Measurements from ENCODE around the gene CD44.
A peak's percentile ranks its signal among the peaks of the same experiment; 100 is the strongest.

The CD44 gene

GRCh38 chr11:35248558-35249323 lies 109.8 kb downstream of the CD44 start:
- 70% methylated on average over 2 of the region's 4 CpGs for WGBS (ENCODE audit: insufficient coverage)
- H3K9me3 ChIP-seq (ENCODE audit: control extremely low read depth in 1 of 5, control insufficient read depth in 4 of 5, insufficient read depth in 2 of 5, low read depth in 1 of 5, low read length in 4 of 5), result peaks cover 0 to 5% (median 3%) of the 10 kb centered on the region in 5 experiments
- no peaks in the 10 kb centered on the region for H3K4me1 ChIP-seq (ENCODE audit: control extremely low read depth in 1 of 4, control insufficient read depth in 4 of 4, insufficient read depth in 4 of 4, low read length in 3 of 4)
- no peak for DNase-seq
- H3K4me3 ChIP-seq (ENCODE audit: control insufficient read depth in 1 of 7, extremely low read depth in 1 of 7, insufficient read depth in 4 of 7, low read depth in 2 of 7, low read length in 6 of 7), result no peak overlapping the region
- ChIA-PET CTCF (no interaction called here), POLR2A (no interaction called here)
- H3K27ac ChIP-seq (ENCODE audit: insufficient read depth in 1 of 2, low read depth in 1 of 2, low read length in 2 of 2, poor library complexity in 1 of 2, severe bottlenecking in 2 of 2), result no peak overlapping the region
- H3K36me3 ChIP-seq (ENCODE audit: control insufficient read depth in 4 of 4, insufficient read depth in 4 of 4, low read length in 3 of 4), result no peaks in the 10 kb centered on the region
- H3K27me3 ChIP-seq (replicated peaks in 2 of 5; ENCODE audit: control insufficient read depth in 4 of 5, insufficient read depth in 5 of 5, low read length in 4 of 5), result no peaks in the 10 kb centered on the region

- 100% methylated on average over 1 of the region's 4 CpGs for WGBS (ENCODE audit: insufficient coverage)
- Histone ChIP-seq H3K4me3 (ENCODE audit: control insufficient read depth in 1 of 7, extremely low read depth in 1 of 7, insufficient read depth in 4 of 7, low read depth in 2 of 7, low read length in 6 of 7) (no peak overlapping the region), H3K9me3 (ENCODE audit: control extremely low read depth in 1 of 5, control insufficient read depth in 4 of 5, insufficient read depth in 2 of 5, low read depth in 1 of 5, low read length in 4 of 5) (peaks cover 0 to 5% (median 3%) of the 10 kb centered on the region in 5 experiments), H3K4me1 (ENCODE audit: control extremely low read depth in 1 of 4, control insufficient read depth in 4 of 4, insufficient read depth in 4 of 4, low read length in 3 of 4) (no peaks in the 10 kb centered on the region), H3K36me3 (ENCODE audit: control insufficient read depth in 4 of 4, insufficient read depth in 4 of 4, low read length in 3 of 4) (no peaks in the 10 kb centered on the region), H3K27me3 (replicated peaks in 2 of 5; ENCODE audit: control insufficient read depth in 4 of 5, insufficient read depth in 5 of 5, low read length in 4 of 5) (no peaks in the 10 kb centered on the region), H3K27ac (ENCODE audit: insufficient read depth in 1 of 2, low read depth in 1 of 2, low read length in 2 of 2, poor library complexity in 1 of 2, severe bottlenecking in 2 of 2) (no peak overlapping the region)
- ChIA-PET POLR2A (no interaction called here), CTCF (interaction anchor here (0.7 to 0.9 kb wide), 2 partner anchors 13 to 37 kb away, joined by 3 read pairs; no protein-coding TSS in a partner anchor)
- DNase-seq, result no peak
Observed at GRCh38 chr11:35250192-35250591, 111.2 kb downstream of the CD44 start.

- no peak for DNase-seq
- no peak overlapping the region for H3K27ac ChIP-seq (ENCODE audit: insufficient read depth in 1 of 2, low read depth in 1 of 2, low read length in 2 of 2, poor library complexity in 1 of 2, severe bottlenecking in 2 of 2)
- no peak overlapping the region for H3K4me3 ChIP-seq (ENCODE audit: control insufficient read depth in 1 of 7, extremely low read depth in 1 of 7, insufficient read depth in 4 of 7, low read depth in 2 of 7, low read length in 6 of 7)
- ChIA-PET POLR2A (no interaction called here), CTCF (interaction anchor here (0.7 to 0.9 kb wide), 2 partner anchors 12 to 37 kb away, joined by 3 read pairs; no protein-coding TSS in a partner anchor)
- H3K4me1 ChIP-seq (ENCODE audit: control extremely low read depth in 1 of 4, control insufficient read depth in 4 of 4, insufficient read depth in 4 of 4, low read length in 3 of 4), result no peaks in the 10 kb centered on the region
- H3K27me3 ChIP-seq (replicated peaks in 2 of 5; ENCODE audit: control insufficient read depth in 4 of 5, insufficient read depth in 5 of 5, low read length in 4 of 5), result no peaks in the 10 kb centered on the region
- H3K9me3 ChIP-seq (ENCODE audit: control extremely low read depth in 1 of 5, control insufficient read depth in 4 of 5, insufficient read depth in 2 of 5, low read depth in 1 of 5, low read length in 4 of 5), result peaks cover 0 to 5% (median 3%) of the 10 kb centered on the region in 5 experiments
- H3K36me3 ChIP-seq (ENCODE audit: control insufficient read depth in 4 of 4, insufficient read depth in 4 of 4, low read length in 3 of 4), result no peaks in the 10 kb centered on the region
Observed at GRCh38 chr11:35250621-35251020, 111.7 kb downstream of the CD44 start.

- no peaks in the 10 kb centered on the region for H3K36me3 ChIP-seq (ENCODE audit: control insufficient read depth in 4 of 4, insufficient read depth in 4 of 4, low read length in 3 of 4)
- H3K27ac ChIP-seq (ENCODE audit: insufficient read depth in 1 of 2, low read depth in 1 of 2, low read length in 2 of 2, poor library complexity in 1 of 2, severe bottlenecking in 2 of 2), result no peak overlapping the region
- no peak overlapping the region for H3K4me3 ChIP-seq (ENCODE audit: control insufficient read depth in 1 of 7, extremely low read depth in 1 of 7, insufficient read depth in 4 of 7, low read depth in 2 of 7, low read length in 6 of 7)
- POLR2A ChIA-PET, result no interaction called here
- H3K27me3 ChIP-seq (replicated peaks in 2 of 5; ENCODE audit: control insufficient read depth in 4 of 5, insufficient read depth in 5 of 5, low read length in 4 of 5), result no peaks in the 10 kb centered on the region
- H3K4me1 ChIP-seq (ENCODE audit: control extremely low read depth in 1 of 4, control insufficient read depth in 4 of 4, insufficient read depth in 4 of 4, low read length in 3 of 4), result peaks cover 0 to 9% (median 5%) of the 10 kb centered on the region in 4 experiments
- CTCF ChIA-PET, result interaction anchor here (1.0 kb wide), 1 partner anchor 139 kb away, joined by 3 read pairs; no protein-coding TSS in a partner anchor
- peaks cover 0 to 4% (median 3%) of the 10 kb centered on the region in 5 experiments for H3K9me3 ChIP-seq (ENCODE audit: control extremely low read depth in 1 of 5, control insufficient read depth in 4 of 5, insufficient read depth in 2 of 5, low read depth in 1 of 5, low read length in 4 of 5)
- DNase-seq, result no peak
Observed at GRCh38 chr11:35253237-35253636, 114.3 kb downstream of the CD44 start.

GRCh38 chr11:35255514-35255913 lies 116.5 kb downstream of the CD44 start:
- H3K9me3 ChIP-seq (ENCODE audit: control extremely low read depth in 1 of 5, control insufficient read depth in 4 of 5, insufficient read depth in 2 of 5, low read depth in 1 of 5, low read length in 4 of 5), result no peaks in the 10 kb centered on the region
- no peak overlapping the region for H3K27ac ChIP-seq (ENCODE audit: insufficient read depth in 1 of 2, low read depth in 1 of 2, low read length in 2 of 2, poor library complexity in 1 of 2, severe bottlenecking in 2 of 2)
- H3K27me3 ChIP-seq (replicated peaks in 2 of 5; ENCODE audit: control insufficient read depth in 4 of 5, insufficient read depth in 5 of 5, low read length in 4 of 5), result no peaks in the 10 kb centered on the region
- H3K4me3 ChIP-seq (ENCODE audit: control insufficient read depth in 1 of 7, extremely low read depth in 1 of 7, insufficient read depth in 4 of 7, low read depth in 2 of 7, low read length in 6 of 7), result no peak overlapping the region
- no peak for DNase-seq
- peaks cover 0 to 9% (median 5%) of the 10 kb centered on the region in 4 experiments for H3K4me1 ChIP-seq (ENCODE audit: control extremely low read depth in 1 of 4, control insufficient read depth in 4 of 4, insufficient read depth in 4 of 4, low read length in 3 of 4)
- CTCF ChIA-PET, result interaction anchor here (1.3 to 1.9 kb wide), 2 partner anchors 9 to 55 kb away, joined by 3 to 6 read pairs; no protein-coding TSS in a partner anchor
- POLR2A ChIA-PET, result no interaction called here
- 100% methylated on average over 1 of the region's 2 CpGs for WGBS (ENCODE audit: insufficient coverage)
- H3K36me3 ChIP-seq (ENCODE audit: control insufficient read depth in 4 of 4, insufficient read depth in 4 of 4, low read length in 3 of 4), result no peaks in the 10 kb centered on the region

GRCh38 chr11:35256296-35256695 lies 117.3 kb downstream of the CD44 start:
- ChIA-PET CTCF (interaction anchor here (1.3 to 1.9 kb wide), 2 partner anchors 10 to 54 kb away, joined by 3 to 6 read pairs; no protein-coding TSS in a partner anchor), POLR2A (no interaction called here)
- Histone ChIP-seq H3K4me1 (ENCODE audit: control extremely low read depth in 1 of 4, control insufficient read depth in 4 of 4, insufficient read depth in 4 of 4, low read length in 3 of 4) (peaks cover 0 to 9% (median 5%) of the 10 kb centered on the region in 4 experiments), H3K4me3 (ENCODE audit: control insufficient read depth in 1 of 7, extremely low read depth in 1 of 7, insufficient read depth in 4 of 7, low read depth in 2 of 7, low read length in 6 of 7) (no peak overlapping the region), H3K27ac (ENCODE audit: insufficient read depth in 1 of 2, low read depth in 1 of 2, low read length in 2 of 2, poor library complexity in 1 of 2, severe bottlenecking in 2 of 2) (no peak overlapping the region), H3K36me3 (ENCODE audit: control insufficient read depth in 4 of 4, insufficient read depth in 4 of 4, low read length in 3 of 4) (no peaks in the 10 kb centered on the region), H3K9me3 (ENCODE audit: control extremely low read depth in 1 of 5, control insufficient read depth in 4 of 5, insufficient read depth in 2 of 5, low read depth in 1 of 5, low read length in 4 of 5) (no peaks in the 10 kb centered on the region), H3K27me3 (replicated peaks in 2 of 5; ENCODE audit: control insufficient read depth in 4 of 5, insufficient read depth in 5 of 5, low read length in 4 of 5) (no peaks in the 10 kb centered on the region)
- no peak for DNase-seq

- WGBS (ENCODE audit: insufficient coverage), result no CpG with 5 or more reads among the region's 2 CpGs
- Histone ChIP-seq H3K4me3 (ENCODE audit: control insufficient read depth in 1 of 7, extremely low read depth in 1 of 7, insufficient read depth in 4 of 7, low read depth in 2 of 7, low read length in 6 of 7) (peak overlapping the region in 1 of 7 experiments; percentile 10), H3K9me3 (ENCODE audit: control extremely low read depth in 1 of 5, control insufficient read depth in 4 of 5, insufficient read depth in 2 of 5, low read depth in 1 of 5, low read length in 4 of 5) (no peaks in the 10 kb centered on the region), H3K27me3 (replicated peaks in 2 of 5; ENCODE audit: control insufficient read depth in 4 of 5, insufficient read depth in 5 of 5, low read length in 4 of 5) (no peaks in the 10 kb centered on the region), H3K27ac (ENCODE audit: insufficient read depth in 1 of 2, low read depth in 1 of 2, low read length in 2 of 2, poor library complexity in 1 of 2, severe bottlenecking in 2 of 2) (no peak overlapping the region), H3K4me1 (ENCODE audit: control extremely low read depth in 1 of 4, control insufficient read depth in 4 of 4, insufficient read depth in 4 of 4, low read length in 3 of 4) (peaks cover 0 to 9% (median 5%) of the 10 kb centered on the region in 4 experiments), H3K36me3 (ENCODE audit: control insufficient read depth in 4 of 4, insufficient read depth in 4 of 4, low read length in 3 of 4) (no peaks in the 10 kb centered on the region)
- POLR2A ChIA-PET, result interaction anchor here (0.6 kb wide), 1 partner anchor 213 kb away, joined by 4 read pairs; no protein-coding TSS in a partner anchor
- CTCF ChIA-PET, result interaction anchor here (1.1 kb wide), 1 partner anchor 48 kb away, joined by 3 read pairs; no protein-coding TSS in a partner anchor
- DNase-seq, result peak in 2 of 3 donors; percentile 49 to 58
Observed at GRCh38 chr11:35257281-35257680, 118.3 kb downstream of the CD44 start.
